ENCODE results near the gene NEO1.
"Not testable (repeated sequence)": the region's sequence is repeated elsewhere in the genome, so short reads cannot be mapped to it uniquely, and the experiment has no call there.

NEO1 gene

GRCh38 chr15:73153447-73153846, 101.2 kb downstream of the NEO1 start:
- DNase-seq (ENCODE audit: low read depth), result no peak
- TF ChIP-seq CTCF (conservative IDR thresholded peaks at IDR 0.05; ENCODE audit: control insufficient read depth, insufficient read depth, low read depth, low read length), result no peak
- no peak overlapping the region for H3K4me3 ChIP-seq (ENCODE audit: control insufficient read depth, low read depth, low read length)

- DNase-seq (ENCODE audit: low read depth), result no peak
- no peak overlapping the region for H3K4me3 ChIP-seq (ENCODE audit: control insufficient read depth, low read depth, low read length)
- TF ChIP-seq CTCF (conservative IDR thresholded peaks at IDR 0.05; ENCODE audit: control insufficient read depth, insufficient read depth, low read depth, low read length), result no peak
These were observed 104.3 kb downstream of the NEO1 start for GRCh38 chr15:73156431-73157191.

GRCh38 chr15:73161546-73161945, 109.3 kb downstream of the NEO1 start:
- no peak overlapping the region for H3K4me3 ChIP-seq (ENCODE audit: control insufficient read depth, low read depth, low read length)
- no peak for DNase-seq (ENCODE audit: low read depth)
- TF ChIP-seq CTCF (conservative IDR thresholded peaks at IDR 0.05; ENCODE audit: control insufficient read depth, insufficient read depth, low read depth, low read length), result no peak

GRCh38 chr15:73165435-73165834, 113.2 kb downstream of the NEO1 start:
- no peak overlapping the region for H3K4me3 ChIP-seq (ENCODE audit: control insufficient read depth, low read depth, low read length)
- DNase-seq (ENCODE audit: low read depth), result no peak
- TF ChIP-seq CTCF (conservative IDR thresholded peaks at IDR 0.05; ENCODE audit: control insufficient read depth, insufficient read depth, low read depth, low read length), result no peak

- no peak for TF ChIP-seq CTCF (conservative IDR thresholded peaks at IDR 0.05; ENCODE audit: control insufficient read depth, insufficient read depth, low read depth, low read length)
- no peak for DNase-seq (ENCODE audit: low read depth)
- no peak overlapping the region for H3K4me3 ChIP-seq (ENCODE audit: control insufficient read depth, low read depth, low read length)
These were observed 113.6 kb downstream of the NEO1 start for GRCh38 chr15:73165844-73166243.

GRCh38 chr15:73166711-73167110, 114.4 kb downstream of the NEO1 start:
- not testable (repeated sequence) for H3K4me3 ChIP-seq (ENCODE audit: control insufficient read depth, low read depth, low read length); DNase-seq (ENCODE audit: low read depth)

GRCh38 chr15:73168487-73168886, 116.2 kb downstream of the NEO1 start:
- DNase-seq (ENCODE audit: low read depth), result no peak
- no peak overlapping the region for H3K4me3 ChIP-seq (ENCODE audit: control insufficient read depth, low read depth, low read length)
- no peak for TF ChIP-seq CTCF (conservative IDR thresholded peaks at IDR 0.05; ENCODE audit: control insufficient read depth, insufficient read depth, low read depth, low read length)

Measured in fibroblast of mammary gland (primary cell).